Hepatocyte (in vitro differentiated cells): ENCODE measurements around the gene PRIMA1. TPM values are rescaled to one million over a fixed set of nuclear protein-coding genes. Genes with fewer than 3 reads are reported as not detected.

Source experiments
- DNase-seq: peaks from one replicate; pipeline ENCODE4 v3.0.0-alpha.2; 2016; ENCODE audit warnings: low spot score
- H2AFZ ChIP-seq: fragments of 200-600 bp; sonication (generic); 2 replicates; pipeline ENCODE4 v1.6.0; 2016; ENCODE audit warnings: antibody characterized with exemption, mild to moderate bottlenecking
- H3K27ac ChIP-seq: fragments of 200-600 bp; sonication (generic); 2 replicates; pipeline ENCODE4 v1.5.1; 2016; ENCODE audit warnings: mild to moderate bottlenecking
- H3K27me3 ChIP-seq: fragments of 200-600 bp; sonication (generic); 2 replicates; pipeline ENCODE4 v1.6.1; 2016
- H3K36me3 ChIP-seq: fragments of 200-600 bp; sonication (generic); replicated peaks from 2 replicates; pipeline ENCODE4 v1.5.1; 2016; ENCODE audit warnings: low read depth; ENCODE audit not compliant: insufficient read depth
- H3K4me1 ChIP-seq: fragments of 200-600 bp; sonication (generic); 2 replicates; pipeline ENCODE4 v1.5.1; 2016; ENCODE audit warnings: mild to moderate bottlenecking, moderate library complexity; ENCODE audit not compliant: insufficient read depth
- H3K4me2 ChIP-seq: fragments of 200-600 bp; sonication (generic); 2 replicates; pipeline ENCODE4 v1.6.0; 2016
- H3K4me3 ChIP-seq: fragments of 200-600 bp; sonication (generic); 2 replicates; pipeline ENCODE4 v1.5.1; 2016; ENCODE audit warnings: mild to moderate bottlenecking
- H3K79me2 ChIP-seq: fragments of 200-600 bp; sonication (generic); 2 replicates; pipeline ENCODE4 v1.6.0; 2017; ENCODE audit warnings: mild to moderate bottlenecking
- H3K9me2 ChIP-seq: fragments of 200-600 bp; sonication (generic); replicated peaks from 2 replicates; pipeline ENCODE4 v1.6.0; 2017; ENCODE audit warnings: mild to moderate bottlenecking; ENCODE audit not compliant: insufficient read depth
- H3K9me3 ChIP-seq: fragments of 200-600 bp; sonication (generic); 2 replicates; pipeline ENCODE4 v1.5.1; 2016; ENCODE audit warnings: low read depth, mild to moderate bottlenecking
- H4K20me1 ChIP-seq: fragments of 200-600 bp; sonication (generic); 2 replicates; pipeline ENCODE4 v1.6.0; 2016; ENCODE audit warnings: mild to moderate bottlenecking; ENCODE audit not compliant: insufficient read depth, poor library complexity, severe bottlenecking
- CTCF ChIP-seq: fragments of 200-600 bp; sonication (generic); IDR thresholded peaks from 2 replicates; pipeline ENCODE4 v1.5.1; 2016; ENCODE audit warnings: antibody characterized with exemption, mild to moderate bottlenecking; ENCODE audit not compliant: poor library complexity
- EZH2 ChIP-seq: fragments of 200-600 bp; sonication (generic); IDR thresholded peaks from 2 replicates; pipeline ENCODE4 v1.6.1; 2016; ENCODE audit warnings: antibody characterized with exemption, mild to moderate bottlenecking, borderline replicate concordance
- EZH2phosphoT487 ChIP-seq: fragments of 200-600 bp; sonication (generic); IDR thresholded peaks from one replicate; pipeline ENCODE4 v1.6.1; 2018; ENCODE audit warnings: antibody characterized with exemption, mild to moderate bottlenecking, low read depth, moderate library complexity; ENCODE audit not compliant: unreplicated experiment, severe bottlenecking
- WGBS: methylation state at CpG from one replicate; pipeline ENCODE4 v1.1.6; 2016; ENCODE audit warnings: low lambda C conversion rate; ENCODE audit errors: missing lambda C conversion rate; 5-methylcytosine and 5-hydroxymethylcytosine counted together
- polyA plus RNA-seq: library from polyadenylated mRNA; unstranded; fragments of >200 nt; fragmentation: Nextera tagmentation; extraction: Ambion mirVana; gene quantifications from 2 replicates; pipeline ENCODE4 v1.2.1, GENCODE V29; 2016
- total RNA-seq: library from RNA; depleted of rRNA; stranded (reverse); fragments of >200 nt; gene quantifications from 2 replicates; pipeline ENCODE4 v1.2.3, GENCODE V29; 2014

PRIMA1 gene
- total and polyA plus RNA-seq, 2 experiments from 2014 or later = 1.5 to 1.9 TPM

- no peaks in the 10 kb centered on the region for H3K36me3 ChIP-seq
- 84% methylated on average over 6 of the region's 6 CpGs for WGBS
- TF ChIP-seq EZH2 (no peak), EZH2phosphoT487 (no peak), CTCF (no peak)
- H3K9me3 ChIP-seq = no peaks in the 10 kb centered on the region
- no peaks in the 10 kb centered on the region for H3K27me3 ChIP-seq
- no peaks in the 10 kb centered on the region for H4K20me1 ChIP-seq
- H2AFZ ChIP-seq = no peak overlapping the region
- H3K4me1 ChIP-seq = no peaks in the 10 kb centered on the region
- H3K4me3 ChIP-seq = no peak overlapping the region
- H3K4me2 ChIP-seq = no peak overlapping the region
- H3K27ac ChIP-seq = no peak overlapping the region
- no peaks in the 10 kb centered on the region for H3K79me2 ChIP-seq
- no peaks in the 10 kb centered on the region for H3K9me2 ChIP-seq
- DNase-seq = no peak
Observed at GRCh38 chr14:93702946-93703345, 85.3 kb downstream of the PRIMA1 start.

DNA sequence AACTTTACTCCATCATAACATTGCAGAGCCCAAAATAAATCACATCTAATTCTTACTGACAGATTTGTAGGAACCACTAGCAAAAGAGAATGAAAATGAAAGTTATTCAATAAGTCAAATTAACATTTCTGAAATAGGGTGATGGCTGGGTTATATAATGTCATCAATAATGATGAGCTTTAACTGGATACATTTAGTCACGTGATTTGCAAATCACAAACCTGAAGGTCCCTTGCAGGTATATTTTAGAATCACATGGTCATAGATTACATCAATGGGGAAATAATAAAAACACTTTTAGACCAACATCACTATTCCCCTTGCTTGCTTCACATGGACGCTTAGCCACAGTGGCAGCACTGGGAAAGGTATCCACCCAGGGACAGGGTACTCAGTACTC is 86.7 kb downstream of the PRIMA1 start:
- no peaks in the 10 kb centered on the region for H4K20me1 ChIP-seq
- H3K9me2 ChIP-seq = no peaks in the 10 kb centered on the region
- no peak overlapping the region for H3K4me3 ChIP-seq
- no peaks in the 10 kb centered on the region for H3K36me3 ChIP-seq
- 93% methylated on average over 2 of the region's 2 CpGs for WGBS
- H3K9me3 ChIP-seq = no peaks in the 10 kb centered on the region
- no peaks in the 10 kb centered on the region for H3K4me1 ChIP-seq
- H3K27ac ChIP-seq = no peak overlapping the region
- no peaks in the 10 kb centered on the region for H3K79me2 ChIP-seq
- no peak for TF ChIP-seq EZH2
- TF ChIP-seq EZH2phosphoT487 = no peak
- TF ChIP-seq CTCF = no peak
- DNase-seq = no peak
- H2AFZ ChIP-seq = no peak overlapping the region
- no peaks in the 10 kb centered on the region for H3K27me3 ChIP-seq
- H3K4me2 ChIP-seq = no peak overlapping the region

GRCh38 chr14:93700928-93701327 is 87.4 kb downstream of the PRIMA1 start:
- H2AFZ ChIP-seq = no peak overlapping the region
- H3K9me2 ChIP-seq = no peaks in the 10 kb centered on the region
- H3K36me3 ChIP-seq = no peaks in the 10 kb centered on the region
- H3K79me2 ChIP-seq = no peaks in the 10 kb centered on the region
- no peaks in the 10 kb centered on the region for H3K4me1 ChIP-seq
- no peak for TF ChIP-seq EZH2phosphoT487
- no peak for TF ChIP-seq CTCF
- no peaks in the 10 kb centered on the region for H3K9me3 ChIP-seq
- H3K27ac ChIP-seq = no peak overlapping the region
- no peaks in the 10 kb centered on the region for H4K20me1 ChIP-seq
- H3K4me2 ChIP-seq = no peak overlapping the region
- H3K27me3 ChIP-seq = no peaks in the 10 kb centered on the region
- H3K4me3 ChIP-seq = no peak overlapping the region
- no peak for DNase-seq

DNA sequence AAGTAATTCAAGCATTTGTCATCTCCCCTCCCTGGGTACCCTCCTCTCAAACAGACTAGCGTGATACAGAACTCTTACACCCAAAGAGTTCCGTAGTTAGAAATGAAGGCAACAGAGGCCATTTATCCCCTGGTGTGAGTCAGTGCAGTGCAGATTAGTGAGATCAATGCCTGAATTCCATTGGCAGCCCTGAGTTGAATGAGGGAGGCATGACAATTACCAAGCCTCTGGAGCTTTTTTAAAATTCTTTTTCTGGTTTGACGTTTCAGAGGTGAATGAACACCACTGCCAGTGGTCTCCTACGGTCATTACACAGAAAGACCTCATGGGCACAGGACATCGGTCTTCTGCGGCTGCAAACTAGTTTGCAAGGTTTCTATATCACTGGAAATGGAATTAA is 94.4 kb downstream of the PRIMA1 start:
- H3K4me3 ChIP-seq = no peak overlapping the region
- DNase-seq = no peak
- no peaks in the 10 kb centered on the region for H3K79me2 ChIP-seq
- no peaks in the 10 kb centered on the region for H3K36me3 ChIP-seq
- no peaks in the 10 kb centered on the region for H3K9me3 ChIP-seq
- H3K27me3 ChIP-seq = peaks cover 10% of the 10 kb centered on the region
- H3K4me1 ChIP-seq = no peaks in the 10 kb centered on the region
- 56% methylated on average over 6 of the region's 6 CpGs for whole genome bisulfite sequencing
- no peak overlapping the region for H3K27ac ChIP-seq
- TF ChIP-seq EZH2 = no peak
- H2AFZ ChIP-seq = no peak overlapping the region
- no peaks in the 10 kb centered on the region for H4K20me1 ChIP-seq
- no peaks in the 10 kb centered on the region for H3K9me2 ChIP-seq
- H3K4me2 ChIP-seq = no peak overlapping the region
